Esophagus squamous epithelium (tissue), 5 donors: Measurements from ENCODE around the gene DNAI2. TPM values are rescaled to one million over a fixed set of nuclear protein-coding genes. Genes with fewer than 3 reads are reported as not detected.

Experiments used
- DNase-seq: peaks from one replicate; lab custom pipeline; 2025; lab: John Stamatoyannopoulos, UW
- H3K27ac ChIP-seq, 4 donors: fragments of 200-600 bp; sonication (generic); one replicate each; pipeline ENCODE4 v1.5.1; 2016 to 2019; ENCODE audit warnings: mild to moderate bottlenecking in 1 of 4
- H3K27me3 ChIP-seq, 4 donors: fragments of 200-600 bp; sonication (generic); 1 replicate in 3 of 4; 2 replicates in 1 of 4; pipeline versions ENCODE4 v1.5.1 to v1.6.0; 2017 to 2021; ENCODE audit warnings: antibody characterized with exemption in 1 of 4
- H3K36me3 ChIP-seq, 3 donors: fragments of 200-600 bp; sonication (generic); one replicate each; pipeline ENCODE4 v1.5.1; 2016 to 2019
- H3K4me1 ChIP-seq, 3 donors: fragments of 200-600 bp; sonication (generic); one replicate each; pipeline ENCODE4 v1.5.1; 2017 to 2019
- H3K4me3 ChIP-seq, 4 donors: fragments of 200-600 bp; sonication (generic); 1 replicate in 3 of 4; 2 replicates in 1 of 4; pipeline ENCODE4 v1.5.1; 2016 to 2019; ENCODE audit warnings: mild to moderate bottlenecking in 2 of 4, moderate library complexity in 1 of 4
- H3K9me3 ChIP-seq, 3 donors: fragments of 200-600 bp; sonication (generic); one replicate each; pipeline ENCODE4 v1.5.1; 2016 to 2019
- CTCF ChIP-seq, 6 experiments: fragments of 450-650 bp in 4 of 6; fragments of 200-600 bp in 2 of 6; sonication (generic) in 2 of 6; IDR thresholded peaks; one replicate each; pipeline ENCODE4 v1.5.1; 2016 to 2019; ENCODE audit warnings: antibody characterized with exemption in 6 of 6, mild to moderate bottlenecking in 4 of 6, moderate library complexity in 4 of 6
- POLR2A ChIP-seq, 4 donors: fragments of 450-650 bp; IDR thresholded peaks; one replicate each; pipeline ENCODE4 v1.6.1; 2017; ENCODE audit warnings: antibody characterized with exemption in 4 of 4, mild to moderate bottlenecking in 4 of 4, moderate library complexity in 3 of 4
- WGBS, 2 donors: methylation state at CpG; one replicate each; pipeline ENCODE4 v1.1.5; 2018; 5-methylcytosine and 5-hydroxymethylcytosine counted together
- intact Hi-C: fragments of 100-400 bp; cut with DNase I; formaldehyde crosslinking; loops from one replicate; pipeline ENCODE4 v1.15.0; 2022
- total RNA-seq, 4 donors: library from RNA; depleted of rRNA; stranded (reverse); fragments of >200 nt; gene quantifications; one replicate each; pipeline ENCODE4 v1.1.0, GENCODE V29; 2016
- donor health status: DM: yes; HTN: yes; CAD: no.

The DNAI2 gene
- total RNA-seq, 4 donors from 2014 or later = 0.19 TPM; not detected in 3

GRCh38 chr17:74356646-74357465 is 82.8 kb downstream of the DNAI2 start:
- TF ChIP-seq POLR2A (IDR thresholded peaks at IDR 0.05) = no peak
- peak in 1 of 6 experiments; percentile 12 for TF ChIP-seq CTCF (IDR thresholded peaks at IDR 0.05)
- peak overlapping the region in 2 of 4 donors; percentile 36 to 58 for H3K4me3 ChIP-seq
- peaks cover 0 to 33% (median 10%) of the 10 kb centered on the region in 3 donors for H3K4me1 ChIP-seq
- intact Hi-C loops = no loop called here
- 7% methylated on average over 3 of the region's 105 CpGs; no CpG with 5 or more reads in 1 of the 2 donors for WGBS, 2 donors
- DNase-seq = no peak
- H3K36me3 ChIP-seq = no peaks in the 10 kb centered on the region
- peaks cover 18 to 100% (median 23%) of the 10 kb centered on the region in 4 donors for H3K27me3 ChIP-seq
- H3K27ac ChIP-seq = peak overlapping the region in 1 of 4 donors; percentile 42
- H3K9me3 ChIP-seq = no peaks in the 10 kb centered on the region

- H3K4me3 ChIP-seq = peak overlapping the region in 2 of 4 donors; percentile 36 to 58
- no peak overlapping the region for H3K27ac ChIP-seq
- no peaks in the 10 kb centered on the region for H3K9me3 ChIP-seq
- no peak for TF ChIP-seq POLR2A (IDR thresholded peaks at IDR 0.05)
- TF ChIP-seq CTCF (IDR thresholded peaks at IDR 0.05) = no peak
- WGBS, 2 donors = no CpG with 5 or more reads among the region's 32 CpGs
- no peak for DNase-seq
- H3K4me1 ChIP-seq = peaks cover 0 to 33% (median 10%) of the 10 kb centered on the region in 3 donors
- intact Hi-C loops = no loop called here
- H3K36me3 ChIP-seq = no peaks in the 10 kb centered on the region
- peaks cover 18 to 100% (median 20%) of the 10 kb centered on the region in 4 donors for H3K27me3 ChIP-seq
These were observed 83.4 kb downstream of the DNAI2 start for GRCh38 chr17:74357466-74357809.

DNA sequence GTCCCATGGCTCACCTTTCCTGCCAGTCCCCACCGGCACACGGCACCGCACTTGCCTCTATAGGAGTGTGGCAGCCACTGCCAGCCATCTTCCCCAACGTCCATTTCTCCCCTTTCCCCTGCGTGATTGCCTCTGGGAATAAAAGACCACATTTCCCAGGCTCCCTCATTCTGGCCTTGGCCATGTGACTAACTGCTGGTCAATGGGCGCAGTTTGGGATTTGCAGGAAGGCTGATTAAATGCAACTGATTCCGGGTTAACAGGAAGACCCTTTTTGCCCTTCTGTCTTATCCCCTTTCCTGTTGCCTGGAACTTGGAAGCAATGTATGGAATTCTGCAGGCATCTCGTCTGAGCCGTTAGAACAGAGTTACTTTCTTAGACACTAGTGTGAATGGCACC is 84.7 kb downstream of the DNAI2 start:
- no peak overlapping the region for H3K27ac ChIP-seq
- DNase-seq = no peak
- no peak for TF ChIP-seq CTCF (IDR thresholded peaks at IDR 0.05)
- no peak for TF ChIP-seq POLR2A (IDR thresholded peaks at IDR 0.05)
- intact Hi-C loops = no loop called here
- peaks cover 12 to 99% (median 15%) of the 10 kb centered on the region in 4 donors for H3K27me3 ChIP-seq
- peaks cover 0 to 33% (median 10%) of the 10 kb centered on the region in 3 donors for H3K4me1 ChIP-seq
- H3K9me3 ChIP-seq = no peaks in the 10 kb centered on the region
- H3K4me3 ChIP-seq = no peak overlapping the region
- H3K36me3 ChIP-seq = no peaks in the 10 kb centered on the region
- WGBS, 2 donors = 82 to 83% methylated on average over 9 of the region's 9 CpGs

DNA sequence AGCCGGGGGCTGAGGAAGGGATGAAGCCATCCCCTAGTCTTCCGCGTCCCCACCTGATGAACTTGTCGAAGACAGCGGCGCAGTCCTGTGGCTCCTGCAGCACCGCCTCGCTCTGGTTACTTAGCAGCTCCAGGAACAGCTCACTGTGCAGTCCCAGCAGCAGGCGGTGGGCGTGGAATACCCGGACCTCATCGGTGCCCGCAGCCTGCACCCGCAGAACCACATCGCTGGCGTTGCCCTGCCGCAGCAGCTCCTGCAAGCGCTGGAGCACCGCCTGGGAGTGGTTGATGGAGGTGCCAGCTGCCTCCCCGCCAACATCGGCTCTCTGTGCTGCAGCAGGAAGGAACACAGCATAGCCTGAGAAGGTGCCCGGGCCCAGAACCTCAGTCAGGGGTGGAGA is 85.9 kb downstream of the DNAI2 start:
- WGBS, 2 donors = 93 to 100% methylated on average over 4 to 10 of the region's 22 CpGs
- Histone ChIP-seq H3K36me3 (no peaks in the 10 kb centered on the region), H3K9me3 (no peaks in the 10 kb centered on the region), H3K27ac (no peak overlapping the region), H3K4me3 (no peak overlapping the region), H3K4me1 (peaks cover 0 to 33% (median 10%) of the 10 kb centered on the region in 3 donors), H3K27me3 (peaks cover 12 to 86% (median 15%) of the 10 kb centered on the region in 4 donors)
- intact Hi-C loops = no loop called here
- DNase-seq = no peak
- TF ChIP-seq POLR2A (IDR thresholded peaks at IDR 0.05) = no peak
- TF ChIP-seq CTCF (IDR thresholded peaks at IDR 0.05) = no peak

GRCh38 chr17:74360899-74361229 is 86.8 kb downstream of the DNAI2 start:
- WGBS, 2 donors = 66 to 76% methylated on average over 4 to 5 of the region's 7 CpGs
- intact Hi-C loops = no loop called here
- TF ChIP-seq POLR2A (IDR thresholded peaks at IDR 0.05) = no peak
- Histone ChIP-seq H3K4me3 (no peak overlapping the region), H3K36me3 (no peaks in the 10 kb centered on the region), H3K4me1 (peaks cover 0 to 33% (median 10%) of the 10 kb centered on the region in 3 donors), H3K9me3 (no peaks in the 10 kb centered on the region), H3K27me3 (peaks cover 12 to 77% (median 15%) of the 10 kb centered on the region in 4 donors), H3K27ac (no peak overlapping the region)
- DNase-seq = no peak
